Common myeloid progenitor, CD34-positive (primary cell): Measurements from ENCODE around the gene MPRIP.
A peak's percentile ranks its signal among the peaks of the same experiment; 100 is the strongest.

Source experiments
- CTCF ChIA-PET: fragments of 350-600 bp; sonication (Branson Sonifier 250); formaldehyde crosslinking; loops from one replicate; lab custom pipeline; 2021; ENCODE audit warnings: antibody characterized with exemption; lab: Charles Lee
- POLR2A ChIA-PET: fragments of 350-600 bp; sonication (Branson Sonifier 250); formaldehyde crosslinking; loops from one replicate; lab custom pipeline; 2021; ENCODE audit warnings: antibody characterized with exemption; lab: Charles Lee
- DNase-seq, 3 donors: peaks; one replicate each; pipeline versions ENCODE4 v3.0.0 to v3.0.0-alpha.2; 2013
- H3K27ac ChIP-seq, 2 experiments: 1 replicate in 1 of 2; 2 replicates in 1 of 2; pipeline ENCODE4 v1.7.0; 2013; ENCODE audit warnings: inconsistent platforms in 2 of 2, low read length in 2 of 2, mild to moderate bottlenecking in 2 of 2, low read depth in 1 of 2, moderate library complexity in 1 of 2; ENCODE audit not compliant: severe bottlenecking in 2 of 2, insufficient read depth in 1 of 2, poor library complexity in 1 of 2
- H3K27me3 ChIP-seq, 5 experiments: replicated peaks in 2 of 5; 1 replicate in 3 of 5; 2 replicates in 2 of 5; pipeline versions ENCODE4 v1.6.1 to v1.7.0; 2013; ENCODE audit warnings: low read length in 4 of 5, mild to moderate bottlenecking in 2 of 5, moderate library complexity in 2 of 5, inconsistent platforms in 1 of 5; ENCODE audit not compliant: insufficient read depth in 5 of 5, control insufficient read depth in 4 of 5
- H3K36me3 ChIP-seq, 4 experiments: 1 replicate in 2 of 4; 2 replicates in 2 of 4; pipeline versions ENCODE4 v1.6.1 to v1.7.0; 2013; ENCODE audit warnings: low read length in 3 of 4, control low read depth in 1 of 4, mild to moderate bottlenecking in 1 of 4; ENCODE audit not compliant: control insufficient read depth in 4 of 4, insufficient read depth in 4 of 4
- H3K4me1 ChIP-seq, 4 experiments: 1 replicate in 3 of 4; 2 replicates in 1 of 4; pipeline versions ENCODE4 v1.6.1 to v1.7.1; 2013; ENCODE audit warnings: low read length in 3 of 4, mild to moderate bottlenecking in 3 of 4, control low read depth in 1 of 4, inconsistent platforms in 1 of 4, moderate library complexity in 1 of 4; ENCODE audit not compliant: control insufficient read depth in 4 of 4, insufficient read depth in 4 of 4; ENCODE audit errors: control extremely low read depth in 1 of 4
- H3K4me3 ChIP-seq, 7 experiments: 1 replicate in 4 of 7; 2 replicates in 3 of 7; pipeline versions ENCODE4 v1.5.1 to v1.7.0; 2013; ENCODE audit warnings: mild to moderate bottlenecking in 7 of 7, low read length in 6 of 7, moderate library complexity in 6 of 7, inconsistent platforms in 2 of 7, low read depth in 2 of 7, control low read depth in 1 of 7; ENCODE audit not compliant: insufficient read depth in 4 of 7, control insufficient read depth in 1 of 7; ENCODE audit errors: extremely low read depth in 1 of 7
- H3K9me3 ChIP-seq, 5 experiments: 1 replicate in 4 of 5; 2 replicates in 1 of 5; pipeline versions ENCODE4 v1.6.1 to v1.7.1; 2013; ENCODE audit warnings: low read length in 4 of 5, mild to moderate bottlenecking in 2 of 5, inconsistent platforms in 1 of 5, low read depth in 1 of 5, moderate library complexity in 1 of 5; ENCODE audit not compliant: control insufficient read depth in 4 of 5, insufficient read depth in 2 of 5; ENCODE audit errors: control extremely low read depth in 1 of 5
- WGBS: methylation state at CpG from one replicate; pipeline ENCODE4 v1.1.5; 2013; ENCODE audit not compliant: insufficient coverage; 5-methylcytosine and 5-hydroxymethylcytosine counted together

Gene MPRIP

DNA sequence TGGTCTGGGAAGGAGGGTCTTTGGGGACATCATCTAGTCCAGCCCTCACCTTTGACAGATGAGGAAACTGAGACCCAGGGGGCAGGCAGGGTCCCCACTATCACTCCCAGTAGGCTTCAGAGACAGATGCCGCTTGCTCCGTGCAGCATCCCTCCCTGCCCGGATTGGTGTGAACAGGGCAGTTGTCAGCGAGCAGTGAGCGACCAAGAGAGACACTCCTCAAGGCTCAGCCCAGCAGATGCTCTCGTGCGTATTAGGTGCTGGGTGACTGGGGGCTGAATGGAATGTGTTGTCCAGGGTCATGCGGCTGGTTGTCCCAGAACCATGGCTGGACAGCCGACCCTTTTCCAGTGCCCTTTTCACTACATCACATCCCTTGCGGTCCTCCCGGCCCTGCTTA lies 49.0 kb downstream of the MPRIP start:
- peaks cover 4 to 48% (median 24%) of the 10 kb centered on the region in 4 experiments for H3K36me3 ChIP-seq
- POLR2A ChIA-PET = no interaction called here
- DNase-seq = no peak

DNA sequence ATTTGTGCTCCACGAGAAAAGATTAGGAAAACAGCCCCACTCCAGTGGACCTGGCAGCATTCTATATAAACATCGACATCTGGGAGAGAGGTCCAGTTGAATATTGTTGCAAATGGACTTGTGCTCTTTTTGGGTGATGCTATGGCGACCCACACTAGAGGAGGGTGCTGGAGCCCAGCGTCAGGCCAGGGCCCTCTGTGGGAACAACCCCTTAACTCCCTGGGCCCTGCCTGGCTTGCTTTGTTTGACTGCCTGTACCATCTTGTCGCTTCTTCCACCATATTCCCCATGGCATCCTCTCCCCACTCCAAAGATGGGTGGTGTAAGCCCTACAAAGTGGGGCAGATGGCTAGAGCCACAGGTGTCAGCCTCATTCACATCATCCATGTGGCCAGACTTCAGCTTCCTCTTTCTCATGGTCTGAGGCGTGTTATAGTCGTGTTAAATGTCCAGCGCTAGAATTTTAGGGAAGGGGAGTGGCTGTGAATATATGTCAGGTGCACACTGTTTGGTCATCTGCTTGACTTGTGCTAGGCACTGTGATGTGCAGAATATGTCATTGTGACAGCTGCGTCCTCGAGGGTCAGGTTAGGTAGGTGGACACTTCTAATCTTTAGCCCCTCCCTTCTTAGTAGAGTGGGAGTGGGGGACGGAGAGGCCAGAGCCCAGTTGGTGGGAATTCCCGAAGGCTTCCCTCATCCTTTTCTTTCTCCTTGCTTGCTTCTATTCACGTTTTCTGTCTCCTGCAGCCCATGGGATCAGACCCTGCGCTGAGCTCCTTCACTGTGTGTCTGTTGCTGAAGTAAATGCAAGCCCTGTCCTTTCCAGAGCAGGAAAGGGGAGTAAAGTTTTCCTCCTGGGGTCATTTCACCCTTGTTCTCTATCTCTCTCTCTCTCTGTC lies 49.8 kb downstream of the MPRIP start:
- DNase-seq = peak in 1 of 3 donors; percentile 24
- Histone ChIP-seq H3K4me1 (peaks cover 0 to 10% (median 5%) of the 10 kb centered on the region in 4 experiments), H3K27me3 (no peaks in the 10 kb centered on the region), H3K4me3 (no peak overlapping the region), H3K9me3 (no peaks in the 10 kb centered on the region), H3K27ac (no peak overlapping the region), H3K36me3 (peaks cover 9 to 49% (median 28%) of the 10 kb centered on the region in 4 experiments)
- ChIA-PET POLR2A (no interaction called here), CTCF (no interaction called here)
- WGBS = 97% methylated on average over 6 of the region's 14 CpGs

More for the DNA sequence above, 49.0 kb downstream of the MPRIP start:
- Histone ChIP-seq H3K4me1 (peaks cover 0 to 10% (median 5%) of the 10 kb centered on the region in 4 experiments), H3K9me3 (no peaks in the 10 kb centered on the region), H3K4me3 (no peak overlapping the region), H3K27me3 (no peaks in the 10 kb centered on the region), H3K27ac (no peak overlapping the region)
- 100% methylated on average over 2 of the region's 11 CpGs for WGBS
- CTCF ChIA-PET = no interaction called here

DNA sequence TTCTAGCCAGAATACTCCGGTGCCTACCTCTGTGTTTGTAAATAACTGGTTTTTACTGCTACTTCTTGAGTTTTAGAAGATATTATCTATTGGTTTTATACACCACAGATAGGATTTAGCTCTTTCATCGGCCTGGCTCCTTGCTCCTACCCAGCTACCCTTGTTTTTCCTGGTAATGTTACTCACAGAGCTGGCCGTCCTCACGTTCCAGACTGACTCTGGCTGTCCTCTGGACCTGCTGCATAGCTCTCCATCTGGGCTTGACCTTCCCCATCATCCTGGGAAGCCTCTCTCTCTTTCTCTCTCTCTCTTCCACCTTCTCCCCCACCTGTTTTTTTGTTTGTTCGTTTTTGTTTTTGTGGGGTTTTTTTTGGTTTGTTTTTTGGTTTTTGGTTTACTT lies 51.5 kb downstream of the MPRIP start:
- no peak for DNase-seq
- Histone ChIP-seq H3K9me3 (no peaks in the 10 kb centered on the region), H3K27me3 (no peaks in the 10 kb centered on the region), H3K27ac (no peak overlapping the region), H3K4me1 (peaks cover 0 to 7% (median 5%) of the 10 kb centered on the region in 4 experiments), H3K4me3 (no peak overlapping the region), H3K36me3 (peaks cover 7 to 46% (median 28%) of the 10 kb centered on the region in 4 experiments)
- WGBS = 89% methylated on average over 2 of the region's 5 CpGs
- CTCF ChIA-PET = interaction anchor here (0.7 to 1.1 kb wide), 2 partner anchors 14 to 23 kb away, joined by 3 read pairs; no protein-coding TSS in a partner anchor
- POLR2A ChIA-PET = interaction anchor here (0.6 kb wide), 1 partner anchor 14 kb away, joined by 3 read pairs; no protein-coding TSS in a partner anchor

DNA sequence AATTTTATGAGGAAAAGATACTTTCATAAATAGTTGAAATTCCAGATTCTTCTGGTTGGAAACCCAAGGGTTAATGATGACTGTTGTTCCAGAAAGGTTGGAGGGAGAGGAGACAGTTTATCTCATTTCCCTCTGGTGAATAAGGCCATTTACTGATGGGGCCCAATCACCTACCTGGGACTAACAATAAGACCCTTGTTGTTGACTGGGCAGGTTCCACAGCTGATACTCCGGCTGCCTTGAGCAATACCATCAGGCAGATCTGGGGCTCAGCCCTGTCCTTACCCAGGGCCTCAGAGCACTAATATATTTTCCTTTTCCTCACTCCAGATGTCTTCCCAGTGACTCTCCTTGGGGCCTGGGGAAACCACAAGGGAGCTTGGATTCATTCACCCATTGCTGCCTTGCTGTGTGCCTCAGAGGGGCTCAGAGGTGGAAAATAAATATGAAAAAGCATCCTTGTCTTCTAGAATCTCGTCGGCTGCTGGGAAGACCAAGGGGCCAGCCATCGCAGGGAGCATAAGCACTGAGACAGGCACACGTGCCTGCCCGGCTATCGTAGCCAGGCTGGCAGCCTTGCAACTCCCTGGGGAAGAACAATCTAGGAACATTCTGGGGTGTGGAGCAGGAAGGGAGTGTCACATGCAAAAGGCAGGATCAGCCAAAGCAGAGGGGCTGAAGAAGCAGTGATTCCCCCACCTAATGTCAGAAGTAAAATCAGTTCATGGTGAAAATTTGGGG lies 54.4 kb downstream of the MPRIP start:
- POLR2A ChIA-PET = no interaction called here

DNA sequence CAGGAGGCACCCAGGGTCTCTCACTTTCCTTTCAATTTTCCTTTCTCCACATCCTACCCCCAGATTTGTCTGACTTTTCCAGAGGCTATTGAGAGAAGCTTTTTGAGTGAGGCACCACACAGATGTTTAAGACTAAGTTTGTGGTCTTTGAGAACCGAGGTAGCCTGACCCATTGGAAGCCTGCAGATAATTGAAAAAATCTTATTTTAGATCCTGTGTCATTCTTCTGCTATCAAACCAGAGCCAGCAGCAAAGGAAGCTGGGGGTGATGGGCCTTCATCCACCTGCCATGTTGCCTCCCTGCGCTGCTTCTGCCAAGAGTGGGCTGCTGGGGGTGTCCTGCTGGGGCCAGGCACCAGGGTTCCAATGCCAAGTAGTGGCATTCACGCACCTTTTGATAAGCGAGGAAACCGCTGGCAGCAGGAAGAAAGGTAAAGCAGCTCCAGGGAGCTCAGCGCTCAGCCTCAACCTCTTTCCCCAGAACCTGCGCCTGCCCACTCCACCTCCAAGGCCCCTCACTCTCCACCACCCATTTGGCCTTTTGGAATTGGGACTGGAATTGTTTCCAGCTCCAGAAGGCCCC lies 55.6 kb downstream of the MPRIP start:
- Histone ChIP-seq H3K27ac (no peak overlapping the region), H3K9me3 (no peaks in the 10 kb centered on the region), H3K4me1 (peaks cover 0 to 3% (median 0%) of the 10 kb centered on the region in 4 experiments), H3K36me3 (peaks cover 6 to 39% (median 18%) of the 10 kb centered on the region in 4 experiments), H3K4me3 (no peak overlapping the region), H3K27me3 (no peaks in the 10 kb centered on the region)
- CTCF ChIA-PET = interaction anchor here (1.1 to 1.6 kb wide), 3 partner anchors 11 to 30 kb away, joined by 3 read pairs; no protein-coding TSS in a partner anchor
- no peak for DNase-seq
- WGBS = 97% methylated on average over 7 of the region's 7 CpGs
- POLR2A ChIA-PET = no interaction called here

More for the DNA sequence above, 54.4 kb downstream of the MPRIP start:
- H3K4me3 ChIP-seq = no peak overlapping the region
- CTCF ChIA-PET = no interaction called here
- H3K36me3 ChIP-seq = peaks cover 6 to 35% (median 17%) of the 10 kb centered on the region in 4 experiments
- WGBS = 90% methylated on average over 7 of the region's 7 CpGs
- no peaks in the 10 kb centered on the region for H3K9me3 ChIP-seq
- no peaks in the 10 kb centered on the region for H3K27me3 ChIP-seq
- no peak overlapping the region for H3K27ac ChIP-seq
- no peaks in the 10 kb centered on the region for H3K4me1 ChIP-seq
- DNase-seq = no peak

DNA sequence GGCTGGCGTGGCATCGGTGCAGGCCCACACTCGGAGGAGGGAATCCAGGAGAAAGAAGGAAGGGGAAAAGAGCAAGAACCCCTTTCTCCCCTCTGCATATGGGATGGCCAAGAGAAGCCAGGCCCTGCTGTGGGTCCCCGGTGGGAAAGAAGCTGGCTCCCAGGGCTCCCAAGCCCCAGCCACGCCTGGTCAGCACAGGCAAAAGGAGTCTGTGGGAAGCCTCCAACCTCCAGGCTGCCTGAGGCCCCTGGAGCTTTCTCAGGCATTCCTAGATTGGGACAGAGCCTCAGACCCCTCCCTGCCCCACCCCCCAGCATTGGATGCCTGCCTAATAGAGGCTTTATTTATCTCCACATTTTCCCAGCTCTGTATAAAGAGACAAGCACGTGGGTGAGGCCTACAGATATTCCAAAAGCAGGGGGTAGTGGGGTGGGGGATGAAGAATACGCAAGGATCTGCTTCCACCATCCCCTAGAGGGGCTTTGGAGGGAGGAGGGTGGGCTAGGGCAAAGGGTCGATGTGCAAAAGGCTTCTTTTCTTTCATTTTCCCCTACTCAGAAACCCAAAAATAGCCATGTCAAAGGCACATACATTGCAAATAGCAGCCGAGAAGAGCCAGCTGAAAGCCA lies 56.4 kb downstream of the MPRIP start:
- Histone ChIP-seq H3K27ac (no peak overlapping the region), H3K4me3 (no peak overlapping the region), H3K27me3 (no peaks in the 10 kb centered on the region), H3K9me3 (no peaks in the 10 kb centered on the region), H3K4me1 (peaks cover 0 to 11% (median 0%) of the 10 kb centered on the region in 4 experiments), H3K36me3 (peaks cover 6 to 39% (median 18%) of the 10 kb centered on the region in 4 experiments)
- 99% methylated on average over 5 of the region's 9 CpGs for WGBS
- ChIA-PET CTCF (interaction anchor here (1.1 to 1.6 kb wide), 2 partner anchors 26 to 29 kb away, joined by 3 read pairs; no protein-coding TSS in a partner anchor), POLR2A (no interaction called here)
- DNase-seq = no peak
